Measurements from ENCODE around the gene SPATA20.

SPATA20 gene

DNA sequence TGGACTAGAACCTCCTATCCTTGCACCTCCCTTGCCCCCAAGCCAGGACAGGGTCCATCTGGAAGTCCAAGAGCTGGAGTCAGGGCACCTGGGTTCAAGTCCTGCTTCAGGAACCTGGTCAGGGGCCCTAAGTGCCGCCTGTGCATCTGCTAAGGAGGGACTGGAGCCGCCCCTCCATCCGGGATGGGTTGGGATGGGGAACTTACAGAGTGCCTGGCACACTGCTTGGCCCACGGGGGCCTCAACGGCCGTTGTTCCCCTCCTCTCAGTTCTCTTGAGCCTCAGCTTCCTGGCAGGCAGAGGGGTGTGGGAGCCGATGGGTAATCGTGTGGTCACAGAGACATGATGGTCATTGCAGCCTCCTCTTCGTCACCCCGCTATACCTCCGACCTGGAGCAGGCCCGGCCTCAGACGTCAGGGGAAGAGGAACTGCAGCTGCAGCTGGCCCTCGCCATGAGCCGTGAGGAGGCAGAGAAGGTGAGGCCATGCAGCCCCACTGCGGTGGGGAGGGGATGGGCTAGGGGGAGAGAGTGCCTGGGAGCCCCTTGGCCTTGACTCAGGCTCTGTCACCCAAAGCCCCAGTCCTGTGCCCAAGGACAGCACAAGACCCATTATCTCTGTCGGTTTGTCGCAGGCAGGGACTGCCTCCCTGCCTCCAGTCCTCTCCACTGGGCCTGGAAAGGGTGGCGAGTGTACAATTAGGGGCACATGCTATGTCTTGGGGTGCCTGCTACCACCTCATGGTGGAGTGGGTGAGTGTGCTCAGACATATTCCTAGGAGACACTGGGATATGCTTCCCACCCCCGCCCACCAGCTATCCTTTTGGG is 9.0 kb upstream of the SPATA20 start:
- no peak for DNase-seq
- intact Hi-C loops (cut with DNase I): no loop called here

- DNase-seq: no peak
- intact Hi-C loops (cut with DNase I): no loop called here
Measured at GRCh38 chr17:50538549-50539410, 8.2 kb upstream of the SPATA20 start.

DNA sequence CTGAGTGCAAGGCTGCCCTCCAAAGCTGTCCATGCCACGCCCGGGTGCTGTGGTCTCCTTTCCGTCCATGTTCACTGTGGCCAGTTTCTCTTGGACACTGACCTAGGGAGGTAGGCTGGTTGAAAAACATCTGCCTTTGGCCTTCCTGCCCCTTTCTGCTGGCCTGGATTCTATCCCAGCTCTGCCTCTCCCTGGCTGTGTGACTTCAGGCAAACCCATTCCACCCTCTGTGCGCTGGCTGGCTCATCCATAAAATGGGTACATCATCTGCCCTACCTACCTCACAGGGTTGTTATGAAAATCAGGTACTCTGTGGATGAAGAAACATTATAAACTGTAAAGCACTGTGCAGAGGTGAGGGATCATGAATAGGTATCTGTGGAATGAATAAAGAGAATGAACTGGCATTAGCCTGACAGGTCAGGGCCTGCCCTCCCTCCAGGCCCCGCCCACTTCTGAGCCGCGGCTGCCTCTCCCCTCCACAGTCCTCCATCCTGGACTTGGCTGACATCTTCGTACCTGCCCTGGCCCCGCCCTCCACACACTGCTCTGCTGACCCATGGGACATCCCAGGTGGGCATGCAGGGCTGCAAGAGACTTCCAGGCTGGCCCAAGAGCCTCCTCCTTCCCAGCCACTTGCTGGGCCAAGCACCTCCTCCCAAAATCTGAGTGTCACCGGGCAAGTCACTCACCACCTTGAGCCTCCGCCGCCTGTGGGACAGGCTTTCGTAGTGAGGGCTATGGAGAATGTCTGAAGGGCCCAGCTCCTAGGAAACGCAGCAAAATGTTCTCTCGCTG is 7.0 kb upstream of the SPATA20 start:
- intact Hi-C loops (cut with DNase I): loop anchor here (5.0 kb wide), 3 partner anchors 58 to 157 kb away; no protein-coding TSS in a partner anchor
- no peak for DNase-seq

GRCh38 chr17:50540560-50541401 is 6.2 kb upstream of the SPATA20 start:
- intact Hi-C loops (cut with DNase I): loop anchor here (5.0 kb wide), 3 partner anchors 58 to 157 kb away; no protein-coding TSS in a partner anchor
- DNase-seq: no peak

- intact Hi-C loops (cut with DNase I): loop anchor here (5.0 kb wide), 3 partner anchors 59 to 156 kb away; no protein-coding TSS in a partner anchor
- DNase-seq: peak in 1 of 42 donors; percentile 39
Measured at GRCh38 chr17:50541402-50541715, 5.6 kb upstream of the SPATA20 start.

GRCh38 chr17:50541716-50542688 is 5.0 kb upstream of the SPATA20 start:
- intact Hi-C loops (cut with DNase I): loop anchor here (5.0 kb wide), 3 partner anchors 60 to 155 kb away; no protein-coding TSS in a partner anchor
- peak; percentile 55 to 94 (median 88) for DNase-seq

- intact Hi-C loops (cut with DNase I): loop anchor here (5.0 kb wide), 3 partner anchors 61 to 154 kb away; no protein-coding TSS in a partner anchor
- DNase-seq: no peak
Measured at GRCh38 chr17:50542795-50543774, 3.9 kb upstream of the SPATA20 start.

DNA sequence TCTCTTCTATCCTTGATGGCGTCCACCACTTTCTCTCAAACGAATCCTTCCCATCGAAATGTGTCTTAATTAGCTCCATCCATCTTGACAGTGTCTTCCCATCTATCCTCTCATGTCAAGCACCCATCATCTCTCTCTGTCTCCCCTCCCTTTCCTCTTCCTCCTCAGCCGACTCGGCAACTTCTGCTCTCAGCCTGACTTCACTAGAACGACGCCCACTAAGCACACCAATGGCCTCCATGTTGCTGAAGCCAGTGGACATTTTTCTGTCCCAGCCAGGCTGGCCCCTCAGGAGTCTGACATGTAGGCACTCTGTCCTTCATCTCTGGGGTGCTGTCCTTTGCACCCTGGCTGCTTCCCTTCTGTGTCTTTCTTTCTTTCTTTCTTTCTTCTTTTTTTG is 2.5 kb upstream of the SPATA20 start:
- intact Hi-C loops (cut with DNase I): loop anchor here (5.0 kb wide), 3 partner anchors 62 to 153 kb away; no protein-coding TSS in a partner anchor
- no peak for DNase-seq

GRCh38 chr17:50545311-50545710 is 1.7 kb upstream of the SPATA20 start:
- no peak for DNase-seq
- intact Hi-C loops (cut with DNase I): loop anchor here (5.0 kb wide), 1 partner anchor 297 kb away; no protein-coding TSS in a partner anchor

DNA sequence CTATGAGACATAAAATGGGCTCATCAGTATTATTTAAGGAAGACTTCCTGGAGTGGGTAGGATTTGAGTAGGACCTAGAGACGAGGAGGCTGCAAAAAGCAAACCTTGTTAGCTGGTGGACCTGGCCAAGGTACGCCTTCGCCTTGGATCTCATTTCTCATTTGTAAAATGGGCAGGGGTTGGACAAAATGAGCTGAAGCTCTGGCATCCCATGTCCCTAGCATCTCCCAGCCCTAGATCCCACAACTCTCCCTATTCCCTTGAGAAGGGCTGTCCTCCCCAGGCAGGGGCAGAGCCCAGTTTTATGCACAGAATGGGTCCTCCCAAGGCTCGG is 306 bp upstream of the SPATA20 start:
- no peak for DNase-seq
- intact Hi-C loops (cut with DNase I): loop anchor here (5.0 kb wide), 1 partner anchor 296 kb away; no protein-coding TSS in a partner anchor

DNA sequence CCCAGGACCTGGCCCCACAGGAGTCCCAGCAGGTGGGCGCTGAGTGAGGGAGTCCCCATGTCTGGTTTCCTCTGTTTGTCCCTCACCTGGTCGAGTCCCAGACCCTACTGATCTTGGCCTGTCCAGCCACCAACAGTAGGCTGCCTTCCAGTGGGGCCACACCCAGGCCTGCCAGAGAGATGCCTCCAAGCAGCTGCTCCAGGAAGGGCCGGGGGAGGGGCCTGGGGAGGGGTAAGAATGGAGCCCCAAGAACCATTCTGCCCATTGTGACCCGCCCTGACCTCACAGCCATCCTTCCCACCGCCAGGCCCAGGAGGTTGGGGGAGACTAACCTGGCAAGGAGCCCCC is 736 bp downstream of the SPATA20 start:
- intact Hi-C loops (cut with DNase I): loop anchor here (5.0 kb wide), 1 partner anchor 295 kb away; no protein-coding TSS in a partner anchor
- DNase-seq: no peak

- DNase-seq: no peak
- intact Hi-C loops (cut with DNase I): loop anchor here (5.0 kb wide), 1 partner anchor 293 kb away; no protein-coding TSS in a partner anchor
Measured at GRCh38 chr17:50548831-50549230, 1.9 kb downstream of the SPATA20 start.

GRCh38 chr17:50549256-50549941 is 2.4 kb downstream of the SPATA20 start:
- DNase-seq: no peak
- intact Hi-C loops (cut with DNase I): loop anchor here (5.0 kb wide), 1 partner anchor 293 kb away; no protein-coding TSS in a partner anchor

GRCh38 chr17:50549969-50550368 is 3.0 kb downstream of the SPATA20 start:
- intact Hi-C loops (cut with DNase I): loop anchor here (5.0 kb wide), 2 partner anchors 142 to 292 kb away; no protein-coding TSS in a partner anchor
- no peak for DNase-seq
